Raji (cell line): ENCODE results near the gene TBCK.

ENCODE experiments used
- POLR2A ChIP-seq: IDR thresholded peaks from 2 replicates; pipeline ENCODE4 v1.6.1; 2011; ENCODE audit warnings: low read depth, low read length, control low read depth; ENCODE audit not compliant: insufficient read depth

TBCK gene

GRCh38 chr4:106222548-106222947 is 93.5 kb downstream of the TBCK start:
- TF ChIP-seq POLR2A, result no peak

DNA sequence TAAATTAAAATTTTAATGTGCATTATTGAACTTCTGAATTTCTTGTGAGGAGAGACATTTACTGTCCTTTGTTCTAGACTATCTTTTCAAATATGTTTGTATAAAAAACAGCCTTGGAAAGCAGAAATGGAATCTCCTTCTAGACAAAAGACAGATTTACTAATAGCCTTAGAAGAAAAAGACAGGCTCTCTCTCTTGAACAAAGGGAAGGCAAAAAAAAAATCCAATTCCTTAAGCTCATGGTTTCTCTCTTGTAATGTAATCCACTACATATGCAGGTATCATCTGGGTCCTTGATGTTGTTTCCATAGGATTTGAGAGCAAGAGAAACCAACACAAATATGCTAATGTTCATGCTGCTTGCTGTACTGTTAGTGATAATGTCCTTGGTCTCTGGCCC is 106.0 kb downstream of the TBCK start:
- TF ChIP-seq POLR2A, result no peak

DNA sequence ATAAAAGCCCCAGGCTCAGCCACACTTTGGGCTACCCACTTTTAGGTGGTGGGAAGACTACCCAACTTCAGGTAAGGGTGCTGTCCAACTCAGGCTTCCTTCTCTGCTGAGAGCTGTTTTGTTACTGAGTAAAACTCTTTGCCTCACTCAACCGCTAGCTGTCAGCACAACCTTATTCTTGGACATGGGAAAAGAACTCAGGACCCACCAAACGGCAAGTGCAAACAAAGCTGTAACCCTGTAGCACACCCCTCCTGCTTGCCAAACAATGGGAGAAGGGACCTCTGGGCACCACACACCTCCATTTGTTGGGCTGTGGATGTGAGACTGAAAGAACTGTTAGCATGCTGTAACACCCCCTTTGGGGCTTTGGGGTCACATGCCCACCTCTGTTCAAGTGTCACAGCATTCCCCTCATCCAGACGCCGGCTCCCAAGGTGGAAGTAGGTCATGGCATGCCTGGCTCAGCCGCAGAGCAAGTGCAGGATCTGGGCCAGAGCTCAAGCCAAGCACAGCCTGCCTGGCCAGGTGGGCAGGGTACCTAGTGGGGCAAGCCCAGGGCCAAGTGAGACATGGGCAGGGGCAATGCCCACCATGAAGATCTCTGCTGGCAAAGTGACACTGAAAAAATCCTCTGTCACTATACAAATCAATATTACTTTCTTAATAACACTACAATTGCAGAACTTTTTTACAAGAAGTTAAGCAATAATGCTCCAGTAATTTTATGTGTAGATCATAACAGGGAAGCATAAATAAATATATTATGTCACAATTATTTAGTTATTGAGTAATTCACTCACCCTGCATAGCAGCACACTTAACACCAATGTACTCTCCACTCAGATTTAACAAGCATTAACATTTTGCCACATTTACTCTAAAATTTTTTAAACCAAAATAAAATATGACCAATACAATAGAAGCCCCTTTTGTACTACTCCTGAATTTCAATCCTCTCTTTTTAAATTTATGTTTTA is 107.2 kb downstream of the TBCK start:
- TF ChIP-seq POLR2A, result no peak

- TF ChIP-seq POLR2A, result no peak
These were observed 114.6 kb downstream of the TBCK start for GRCh38 chr4:106201373-106201772.

DNA sequence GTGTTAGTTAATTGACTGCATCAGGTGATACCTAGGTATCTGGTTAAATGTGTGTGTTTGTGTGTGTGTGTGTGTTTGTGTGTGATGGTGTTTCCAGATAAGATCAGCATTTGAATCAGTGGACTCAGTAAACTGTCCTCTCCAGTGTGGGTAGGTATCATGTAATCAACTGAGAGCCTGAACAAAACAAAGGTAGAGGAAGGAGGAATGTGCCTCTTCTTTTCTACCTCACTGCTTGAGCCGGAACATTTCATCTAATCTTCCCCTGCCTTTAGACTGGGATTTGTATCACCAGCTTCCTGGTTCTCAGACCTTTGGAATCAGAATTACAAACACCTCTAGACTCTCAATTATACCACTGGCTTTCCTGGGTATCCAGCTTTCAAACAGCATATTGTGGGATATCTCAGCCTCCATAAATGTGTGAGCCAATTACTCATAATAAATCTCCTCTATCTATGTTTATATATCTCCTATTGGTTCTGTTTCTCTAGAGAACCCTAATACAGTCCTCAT is 120.5 kb downstream of the TBCK start:
- no peak for TF ChIP-seq POLR2A

DNA sequence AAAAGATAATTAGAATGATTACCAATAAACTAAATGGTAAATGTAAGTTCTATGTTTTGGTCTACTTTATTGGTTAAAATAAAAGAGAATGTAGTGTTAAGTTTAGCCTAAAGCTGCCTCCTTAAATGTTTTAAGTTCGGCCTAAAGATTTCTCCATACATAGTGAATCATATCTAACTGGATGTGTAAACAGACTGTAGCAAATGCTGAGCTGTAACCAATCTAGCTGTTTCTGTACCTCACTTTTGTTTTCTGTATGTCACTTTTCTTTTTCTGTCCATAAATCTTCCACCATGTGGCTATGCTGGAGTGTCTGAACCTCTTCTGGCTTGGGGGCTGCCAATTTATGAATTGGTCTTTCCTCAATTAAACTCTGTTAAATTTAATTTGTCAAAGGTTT is 121.2 kb downstream of the TBCK start:
- TF ChIP-seq POLR2A, result no peak

GRCh38 chr4:106192131-106192530 is 123.9 kb downstream of the TBCK start:
- TF ChIP-seq POLR2A, result no peak

- TF ChIP-seq POLR2A, result no peak
These were observed 129.8 kb downstream of the TBCK start for GRCh38 chr4:106186201-106186600.

- no peak for TF ChIP-seq POLR2A
These were observed 132.5 kb downstream of the TBCK start for GRCh38 chr4:106183551-106183950.

DNA sequence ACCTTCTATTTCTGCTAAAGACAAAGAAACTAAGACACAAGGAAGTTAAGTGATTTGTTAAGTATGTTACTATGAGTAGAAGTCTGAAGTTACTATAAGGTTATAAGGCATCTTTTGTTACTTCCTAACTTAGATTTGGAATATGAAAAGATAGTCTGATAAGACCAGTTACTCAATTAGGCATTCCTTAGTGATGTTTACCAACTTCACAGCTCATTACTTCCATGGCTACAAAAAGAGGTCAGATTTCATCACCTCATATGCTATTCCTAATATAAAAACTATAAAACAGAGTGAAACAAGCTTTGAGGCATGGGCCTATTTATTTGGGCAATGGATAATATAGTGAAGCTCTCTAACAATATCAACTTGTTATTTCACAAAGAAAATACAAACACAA is 143.1 kb downstream of the TBCK start:
- TF ChIP-seq POLR2A, result no peak

DNA sequence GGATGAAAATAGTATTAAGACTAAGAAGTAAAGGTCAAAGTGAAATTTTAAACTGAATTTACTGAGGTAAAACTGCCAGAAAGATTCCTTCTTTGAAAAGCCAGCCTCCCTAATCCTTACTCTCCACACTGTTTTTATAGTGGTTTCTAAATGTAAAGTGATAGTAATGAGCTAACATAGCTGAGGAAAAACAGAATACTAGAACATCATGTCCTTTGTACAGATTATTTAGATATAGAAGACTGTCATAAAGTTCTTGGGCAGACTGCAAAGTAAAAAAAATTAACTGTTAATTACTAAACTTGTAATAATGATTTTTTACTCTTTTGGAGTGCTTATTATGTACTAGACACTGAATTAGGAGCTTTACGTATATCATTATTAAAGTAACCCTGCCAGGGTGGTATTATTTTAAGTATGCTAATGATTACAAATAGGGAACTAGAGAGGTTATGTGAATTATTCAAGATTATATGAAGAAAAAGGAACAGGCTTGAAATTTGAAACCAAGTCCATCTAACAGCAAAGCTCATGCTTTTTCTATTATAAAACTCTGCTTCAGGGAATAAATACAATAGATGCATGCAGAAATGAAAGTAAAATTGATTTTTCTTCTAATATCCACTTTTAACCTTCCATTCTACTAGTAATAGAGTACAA is 150.5 kb downstream of the TBCK start:
- TF ChIP-seq POLR2A, result no peak

DNA sequence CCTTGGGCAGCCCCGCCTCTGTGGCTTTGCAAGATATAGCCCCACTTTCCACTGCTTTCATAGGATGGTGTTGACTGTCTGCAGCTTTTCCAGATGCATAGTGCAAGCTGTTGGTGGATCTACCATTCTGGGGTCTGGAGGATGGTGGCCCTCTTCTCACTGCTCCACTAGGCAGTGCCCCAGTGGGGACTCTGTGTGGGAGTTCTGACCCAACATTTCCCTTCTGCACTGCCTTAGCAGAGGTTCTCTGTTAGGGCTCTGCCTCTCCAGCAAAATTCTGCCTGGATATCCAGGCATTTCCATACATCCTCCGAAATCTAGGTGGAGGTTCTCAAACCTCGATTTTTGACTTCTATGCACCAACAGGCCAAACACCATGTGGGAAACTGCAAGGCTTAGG is 153.7 kb downstream of the TBCK start:
- TF ChIP-seq POLR2A, result no peak

GRCh38 chr4:106160560-106160959 is 155.4 kb downstream of the TBCK start:
- no peak for TF ChIP-seq POLR2A

GRCh38 chr4:106149911-106150310 is 166.1 kb downstream of the TBCK start:
- no peak for TF ChIP-seq POLR2A

GRCh38 chr4:106149026-106149425 is 167.0 kb downstream of the TBCK start:
- no peak for TF ChIP-seq POLR2A

- TF ChIP-seq POLR2A, result no peak
These were observed 173.3 kb downstream of the TBCK start for GRCh38 chr4:106142616-106143127.

DNA sequence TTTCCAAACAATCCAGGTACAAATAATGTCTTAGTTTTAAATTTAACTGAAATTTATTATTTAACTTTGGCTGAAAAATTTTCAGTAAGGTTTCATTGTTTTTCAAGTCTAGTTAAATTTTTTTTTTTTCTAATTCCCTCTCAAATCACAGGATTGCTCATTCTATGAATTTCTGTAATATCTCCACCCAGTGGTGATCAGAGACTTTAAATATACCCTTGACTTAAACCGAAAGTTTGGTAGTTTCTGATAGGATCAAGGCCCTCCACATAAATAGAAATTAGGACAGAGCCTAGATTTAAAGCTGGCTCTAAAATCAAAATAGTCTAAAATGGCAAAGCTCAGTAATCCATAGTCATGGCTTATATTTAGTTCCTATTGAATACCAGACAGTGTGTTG is 175.4 kb downstream of the TBCK start:
- no peak for TF ChIP-seq POLR2A
